DMS53 (cell line): Measurements from ENCODE around the gene GPR143.
A peak's percentile ranks its signal among the peaks of the same experiment; 100 is the strongest.
"Not testable (repeated sequence)": the region's sequence is repeated elsewhere in the genome, so short reads cannot be mapped to it uniquely, and the experiment has no call there.

Experiments used
- DNase-seq: peaks from one replicate; lab custom pipeline; 2025; lab: John Stamatoyannopoulos, UW

Gene GPR143

GRCh38 chrX:9765737-9766097 is at the start of gene GPR143:
GPR143 (minus strand) TSS chrX:9765847; CDS start chrX:9765817, 30 bp downstream.
- DNase-seq, result no peak

GRCh38 chrX:9811086-9811485 is 45.4 kb upstream of the GPR143 start:
- DNase-seq, result not testable (repeated sequence)

- DNase-seq, result not testable (repeated sequence)
These were observed 44.2 kb upstream of the GPR143 start for GRCh38 chrX:9809876-9810275.

GRCh38 chrX:9807355-9808182 is 41.9 kb upstream of the GPR143 start:
- DNase-seq, result no peak

- DNase-seq, result no peak
These were observed 40.3 kb upstream of the GPR143 start for GRCh38 chrX:9805956-9806355.

- DNase-seq, result no peak
These were observed 38.8 kb upstream of the GPR143 start for GRCh38 chrX:9804444-9804843.

GRCh38 chrX:9802737-9803136 is 37.1 kb upstream of the GPR143 start:
- no peak for DNase-seq

- DNase-seq, result no peak
These were observed 32.0 kb upstream of the GPR143 start for GRCh38 chrX:9797384-9798360.

GRCh38 chrX:9794495-9794894 is 28.8 kb upstream of the GPR143 start:
- DNase-seq, result no peak

- no peak for DNase-seq
These were observed 25.2 kb upstream of the GPR143 start for GRCh38 chrX:9790866-9791265.

- DNase-seq, result no peak
These were observed 23.9 kb upstream of the GPR143 start for GRCh38 chrX:9789555-9789954.

GRCh38 chrX:9788911-9789310 is 23.3 kb upstream of the GPR143 start:
- DNase-seq, result peak; percentile 16

GRCh38 chrX:9786798-9787635 is 21.4 kb upstream of the GPR143 start:
- peak; percentile 44 for DNase-seq

- peak; percentile 60 for DNase-seq
These were observed 20.5 kb upstream of the GPR143 start, which contains the start of gene SHROOM2 for GRCh38 chrX:9785944-9786797. SHROOM2 (plus strand) TSS chrX:9786429; CDS start chrX:9786546, 117 bp downstream.

- peak; percentile 27 for DNase-seq
These were observed 19.8 kb upstream of the GPR143 start for GRCh38 chrX:9785254-9785943.

GRCh38 chrX:9784332-9784731 is 18.7 kb upstream of the GPR143 start:
- DNase-seq, result no peak

GRCh38 chrX:9781941-9782340 is 16.3 kb upstream of the GPR143 start:
- DNase-seq, result no peak

- DNase-seq, result no peak
These were observed 10.3 kb upstream of the GPR143 start for GRCh38 chrX:9775930-9776329.

GRCh38 chrX:9772943-9773342 is 7.3 kb upstream of the GPR143 start:
- DNase-seq, result no peak

- peak; percentile 1 for DNase-seq
These were observed 4.7 kb upstream of the GPR143 start for GRCh38 chrX:9770319-9770718.
